ENCODE measurements around the gene TRIM4.
"Not testable (repeated sequence)": the region's sequence is repeated elsewhere in the genome, so short reads cannot be mapped to it uniquely, and the experiment has no call there.

Gene TRIM4

DNA sequence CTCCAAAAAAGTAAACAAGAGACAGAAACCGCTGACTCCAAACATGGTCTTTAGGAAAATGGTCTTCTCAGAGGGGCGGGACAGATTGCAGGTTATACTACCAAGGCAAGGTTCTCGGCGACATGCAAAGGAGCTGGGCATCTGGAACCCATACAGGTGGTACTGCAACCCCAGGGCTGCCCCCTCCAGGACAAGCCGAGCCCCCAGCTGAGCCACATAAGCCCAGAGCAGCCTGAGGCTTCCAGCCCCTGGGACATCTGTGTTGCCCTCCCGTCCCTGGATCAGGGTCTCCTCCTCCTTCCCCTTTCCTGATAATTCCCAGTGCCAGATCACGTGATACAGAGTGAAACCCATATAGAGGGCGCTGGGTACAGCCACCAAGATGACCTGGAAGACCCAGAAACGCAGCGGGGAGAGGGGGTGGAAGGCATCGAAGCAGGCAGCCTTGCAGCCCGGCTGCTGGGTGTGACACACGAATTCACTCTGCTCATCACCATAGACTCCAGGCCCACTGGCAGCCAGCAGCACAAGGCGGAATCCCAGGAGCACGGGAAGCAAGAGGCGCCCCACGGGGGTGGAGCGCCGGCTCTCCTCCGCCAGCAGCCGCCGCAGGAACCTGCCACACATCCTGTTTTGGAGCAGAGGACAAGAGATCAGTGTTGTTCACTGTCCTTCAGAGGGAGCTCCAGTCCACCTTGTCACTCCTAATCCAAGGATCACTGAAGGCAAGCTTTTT, 9.8 kb upstream of the TRIM4 start, which contains the start of gene GJC3:
Gene GJC3, minus strand, starts transcription at position 627 of the 736 bp plus-strand sequence. Its CDS starts 0 bp downstream, at position 627.
- no peak within 1 kb of the TSS for H3K27ac Mint-ChIP-seq
- H3K4me3 Mint-ChIP-seq: peak within 1 kb of the TSS; percentile 54
- H3K36me3 Mint-ChIP-seq: no peaks in the 10 kb centered on the region
- H3K4me1 Mint-ChIP-seq: peaks cover 9% of the 10 kb centered on the region
- ATAC-seq: peak; percentile 54
- H3K27me3 Mint-ChIP-seq: peaks cover 74% of the 10 kb centered on the region
- H3K9me3 Mint-ChIP-seq: no peaks in the 10 kb centered on the region

GRCh38 chr7:99928188-99928587, 8.9 kb upstream of the TRIM4 start:
- H3K4me1 Mint-ChIP-seq: peaks cover 9% of the 10 kb centered on the region
- ATAC-seq: no peak
- H3K36me3 Mint-ChIP-seq: no peaks in the 10 kb centered on the region
- no peak overlapping the region for H3K27ac Mint-ChIP-seq
- no peak overlapping the region for H3K4me3 Mint-ChIP-seq
- peaks cover 65% of the 10 kb centered on the region for H3K27me3 Mint-ChIP-seq
- H3K9me3 Mint-ChIP-seq: no peaks in the 10 kb centered on the region

DNA sequence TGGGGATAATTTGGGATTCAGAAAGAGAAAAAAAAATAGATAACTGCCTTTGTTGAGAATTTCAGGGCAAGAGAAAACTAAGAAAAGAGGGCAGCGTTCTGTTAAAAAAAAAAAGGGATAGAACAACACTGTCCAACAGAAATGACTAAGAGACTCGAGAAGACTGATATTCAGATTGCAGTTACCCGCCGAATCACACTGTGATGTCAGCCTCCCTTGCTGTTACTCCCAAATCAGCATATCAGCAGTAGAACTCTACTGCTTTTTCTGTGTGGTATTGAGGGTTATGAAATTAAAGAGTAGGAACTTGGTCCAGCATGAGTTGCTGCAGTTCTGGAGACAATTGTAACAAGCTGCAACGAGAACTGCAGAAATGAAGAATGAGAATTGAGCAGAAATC, 8.2 kb upstream of the TRIM4 start:
- ATAC-seq: no peak
- peaks cover 9% of the 10 kb centered on the region for H3K4me1 Mint-ChIP-seq
- no peak overlapping the region for H3K4me3 Mint-ChIP-seq
- peaks cover 5% of the 10 kb centered on the region for H3K36me3 Mint-ChIP-seq
- H3K9me3 Mint-ChIP-seq: no peaks in the 10 kb centered on the region
- no peak overlapping the region for H3K27ac Mint-ChIP-seq
- peaks cover 58% of the 10 kb centered on the region for H3K27me3 Mint-ChIP-seq

GRCh38 chr7:99926321-99926720, 7.0 kb upstream of the TRIM4 start:
- no peak overlapping the region for H3K4me3 Mint-ChIP-seq
- ATAC-seq: no peak
- peaks cover 16% of the 10 kb centered on the region for H3K36me3 Mint-ChIP-seq
- H3K9me3 Mint-ChIP-seq: no peaks in the 10 kb centered on the region
- no peak overlapping the region for H3K27ac Mint-ChIP-seq
- peaks cover 9% of the 10 kb centered on the region for H3K4me1 Mint-ChIP-seq
- peaks cover 54% of the 10 kb centered on the region for H3K27me3 Mint-ChIP-seq

DNA sequence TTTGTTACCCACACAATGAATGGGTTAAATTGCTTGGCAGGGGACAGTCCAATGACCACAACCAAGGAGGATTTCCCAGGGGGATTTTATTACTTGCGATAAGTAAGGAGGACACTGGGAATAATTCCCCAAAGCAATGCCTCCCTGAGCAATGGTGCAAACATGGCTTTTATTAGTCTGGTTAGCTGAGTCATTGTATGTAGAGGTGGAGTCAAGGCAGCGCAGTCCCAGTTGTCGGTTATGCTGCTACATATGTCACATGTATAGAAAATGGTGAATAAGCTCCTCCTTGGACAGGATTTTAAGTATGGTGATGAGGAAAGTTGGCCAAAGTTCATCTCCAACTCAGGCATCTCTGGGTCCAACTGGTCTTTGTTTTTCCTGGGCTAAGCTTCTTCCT, 3.9 kb upstream of the TRIM4 start:
- H3K27me3 Mint-ChIP-seq: peaks cover 23% of the 10 kb centered on the region
- no peak for ATAC-seq
- no peak overlapping the region for H3K27ac Mint-ChIP-seq
- no peak overlapping the region for H3K4me3 Mint-ChIP-seq
- peaks cover 15% of the 10 kb centered on the region for H3K4me1 Mint-ChIP-seq
- peaks cover 29% of the 10 kb centered on the region for H3K36me3 Mint-ChIP-seq
- H3K9me3 Mint-ChIP-seq: no peaks in the 10 kb centered on the region

GRCh38 chr7:99920149-99920548, 819 bp upstream of the TRIM4 start:
- Mint-ChIP-seq H3K9me3 (no peaks in the 10 kb centered on the region), H3K36me3 (peaks cover 43% of the 10 kb centered on the region), H3K27ac (peak overlapping the region; percentile 95), H3K27me3 (no peaks in the 10 kb centered on the region), H3K4me3 (peak overlapping the region; percentile 95), H3K4me1 (peaks cover 40% of the 10 kb centered on the region)
- ATAC-seq: no peak

GRCh38 chr7:99919814-99920112, 433 bp upstream of the TRIM4 start:
- Mint-ChIP-seq H3K4me3 (peak overlapping the region; percentile 95), H3K36me3 (peaks cover 43% of the 10 kb centered on the region), H3K4me1 (peaks cover 44% of the 10 kb centered on the region), H3K9me3 (no peaks in the 10 kb centered on the region), H3K27ac (peak overlapping the region; percentile 95), H3K27me3 (no peaks in the 10 kb centered on the region)
- no peak for ATAC-seq

GRCh38 chr7:99910976-99911375, 8.4 kb downstream of the TRIM4 start:
- Mint-ChIP-seq H3K9me3 (no peaks in the 10 kb centered on the region), H3K4me3 (no peak overlapping the region), H3K36me3 (peaks cover 44% of the 10 kb centered on the region), H3K4me1 (peaks cover 41% of the 10 kb centered on the region), H3K27ac (peak overlapping the region; percentile 32), H3K27me3 (no peaks in the 10 kb centered on the region)
- no peak for ATAC-seq

GRCh38 chr7:99901581-99901980, 17.7 kb downstream of the TRIM4 start:
- Mint-ChIP-seq H3K27me3 (no peaks in the 10 kb centered on the region), H3K27ac (no peak overlapping the region), H3K4me3 (no peak overlapping the region), H3K4me1 (peaks cover 8% of the 10 kb centered on the region), H3K9me3 (peaks cover 2% of the 10 kb centered on the region), H3K36me3 (peaks cover 62% of the 10 kb centered on the region)
- ATAC-seq: no peak

- ATAC-seq: no peak
- Mint-ChIP-seq H3K4me3 (no peak overlapping the region), H3K27me3 (no peaks in the 10 kb centered on the region), H3K4me1 (peaks cover 8% of the 10 kb centered on the region), H3K9me3 (peaks cover 2% of the 10 kb centered on the region), H3K27ac (no peak overlapping the region), H3K36me3 (peaks cover 61% of the 10 kb centered on the region)
Observed at GRCh38 chr7:99899830-99900519, 19.4 kb downstream of the TRIM4 start.

GRCh38 chr7:99898836-99899235, 20.5 kb downstream of the TRIM4 start:
- Mint-ChIP-seq H3K4me1 (peaks cover 8% of the 10 kb centered on the region), H3K27me3 (no peaks in the 10 kb centered on the region), H3K9me3 (peaks cover 2% of the 10 kb centered on the region), H3K4me3 (no peak overlapping the region), H3K36me3 (peaks cover 58% of the 10 kb centered on the region), H3K27ac (no peak overlapping the region)
- ATAC-seq: no peak

DNA sequence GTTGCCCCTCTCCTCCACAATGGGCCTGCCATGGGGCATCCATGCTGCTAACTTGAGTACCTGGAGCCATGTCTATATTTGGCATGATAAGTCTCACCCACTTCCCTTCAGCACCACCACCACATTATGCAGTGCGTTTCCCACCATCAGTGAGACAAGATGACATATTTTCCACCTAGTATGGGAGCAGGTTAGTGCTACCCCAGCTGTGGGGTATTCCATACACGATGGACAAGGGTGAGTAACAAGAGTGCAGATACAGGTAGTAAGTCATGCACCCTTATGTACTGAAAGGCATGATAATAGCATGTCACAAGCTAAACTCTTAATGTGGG, 21.3 kb downstream of the TRIM4 start:
- H3K4me3 Mint-ChIP-seq: no peak overlapping the region
- ATAC-seq: no peak
- H3K4me1 Mint-ChIP-seq: peaks cover 8% of the 10 kb centered on the region
- H3K9me3 Mint-ChIP-seq: peaks cover 2% of the 10 kb centered on the region
- peaks cover 55% of the 10 kb centered on the region for H3K36me3 Mint-ChIP-seq
- no peaks in the 10 kb centered on the region for H3K27me3 Mint-ChIP-seq
- no peak overlapping the region for H3K27ac Mint-ChIP-seq

GRCh38 chr7:99897322-99898022, 21.9 kb downstream of the TRIM4 start:
- Mint-ChIP-seq H3K9me3 (peaks cover 2% of the 10 kb centered on the region), H3K27me3 (no peaks in the 10 kb centered on the region), H3K4me1 (peaks cover 8% of the 10 kb centered on the region), H3K36me3 (peaks cover 55% of the 10 kb centered on the region), H3K27ac (no peak overlapping the region), H3K4me3 (no peak overlapping the region)
- ATAC-seq: peak; percentile 47

DNA sequence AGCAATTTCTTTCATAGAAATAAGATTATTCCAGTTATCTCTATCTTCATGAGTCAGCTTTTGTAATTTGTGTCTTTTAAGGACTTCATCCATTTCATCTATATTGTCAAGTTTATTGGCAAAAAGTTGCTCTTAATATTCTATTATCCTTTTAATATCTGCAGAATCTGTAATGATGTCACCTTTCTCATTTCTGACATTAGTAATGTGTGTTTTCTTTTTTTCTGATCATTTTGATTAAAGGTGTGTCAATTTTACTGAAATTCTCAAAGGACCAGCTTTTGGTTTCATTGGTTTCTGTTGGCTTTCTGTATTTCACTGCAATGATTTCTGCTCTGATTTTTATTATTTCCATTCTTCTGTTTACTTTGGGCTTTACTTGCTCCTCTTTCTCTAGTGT, 24.6 kb downstream of the TRIM4 start:
- H3K4me3 Mint-ChIP-seq: no peak overlapping the region
- ATAC-seq: no peak
- peaks cover 8% of the 10 kb centered on the region for H3K4me1 Mint-ChIP-seq
- no peak overlapping the region for H3K27ac Mint-ChIP-seq
- no peaks in the 10 kb centered on the region for H3K27me3 Mint-ChIP-seq
- peaks cover 56% of the 10 kb centered on the region for H3K36me3 Mint-ChIP-seq
- H3K9me3 Mint-ChIP-seq: peaks cover 7% of the 10 kb centered on the region

DNA sequence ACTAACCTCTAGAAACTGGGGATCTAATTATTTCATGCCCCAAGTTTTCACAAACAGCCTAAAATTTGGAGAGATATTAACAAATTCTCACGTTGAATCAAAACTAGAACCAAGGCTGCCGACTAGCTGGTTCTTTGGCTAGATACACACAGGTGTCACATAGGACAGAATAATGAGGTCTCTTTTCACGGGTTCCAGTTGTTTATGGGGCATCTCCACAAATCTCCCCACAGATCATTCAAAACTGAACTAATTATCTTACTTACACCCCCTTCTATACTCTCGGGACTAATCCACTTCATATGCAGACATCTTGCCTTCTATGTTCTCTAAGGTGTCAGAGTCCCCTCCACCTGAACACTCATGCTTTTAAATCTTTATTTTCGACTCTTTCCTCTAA, 26.1 kb downstream of the TRIM4 start:
- H3K4me1 Mint-ChIP-seq: peaks cover 8% of the 10 kb centered on the region
- ATAC-seq: no peak
- H3K9me3 Mint-ChIP-seq: peaks cover 7% of the 10 kb centered on the region
- H3K36me3 Mint-ChIP-seq: peaks cover 55% of the 10 kb centered on the region
- no peak overlapping the region for H3K4me3 Mint-ChIP-seq
- H3K27ac Mint-ChIP-seq: no peak overlapping the region
- no peaks in the 10 kb centered on the region for H3K27me3 Mint-ChIP-seq

DNA sequence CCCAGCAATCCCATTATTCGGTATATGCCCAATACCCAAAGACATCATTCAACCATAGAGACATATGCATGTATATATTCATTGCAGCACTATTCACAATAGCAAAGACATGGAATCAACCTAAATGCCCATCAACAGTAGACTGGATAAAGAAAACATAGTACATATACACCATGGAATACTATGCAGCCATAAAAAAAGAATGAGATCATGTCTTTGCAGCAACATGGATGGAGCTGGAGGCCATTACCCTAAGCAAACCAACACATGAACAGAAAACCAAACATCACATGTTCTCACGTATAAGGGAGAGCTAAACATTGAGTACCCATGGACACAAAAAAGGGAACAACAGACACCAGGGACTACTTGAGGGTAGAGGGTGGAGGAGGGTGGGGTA, 29.0 kb downstream of the TRIM4 start:
- H3K27ac Mint-ChIP-seq: not testable (repeated sequence)
- peaks cover 58% of the 10 kb centered on the region for H3K36me3 Mint-ChIP-seq

More for the DNA sequence above, 29.0 kb downstream of the TRIM4 start:
- ATAC-seq, H3K9me3 Mint-ChIP-seq, H3K4me1 Mint-ChIP-seq, H3K4me3 Mint-ChIP-seq, H3K27me3 Mint-ChIP-seq: not testable (repeated sequence)
